CD4-positive, alpha-beta T cell treated with Interleukin-15 for 1 hour (primary cell): ENCODE data around the gene UBE3A.

Experiments
- DNase-seq: peaks from one replicate; pipeline ENCODE4 v3.0.0-alpha.2; 2020

The UBE3A gene

DNA sequence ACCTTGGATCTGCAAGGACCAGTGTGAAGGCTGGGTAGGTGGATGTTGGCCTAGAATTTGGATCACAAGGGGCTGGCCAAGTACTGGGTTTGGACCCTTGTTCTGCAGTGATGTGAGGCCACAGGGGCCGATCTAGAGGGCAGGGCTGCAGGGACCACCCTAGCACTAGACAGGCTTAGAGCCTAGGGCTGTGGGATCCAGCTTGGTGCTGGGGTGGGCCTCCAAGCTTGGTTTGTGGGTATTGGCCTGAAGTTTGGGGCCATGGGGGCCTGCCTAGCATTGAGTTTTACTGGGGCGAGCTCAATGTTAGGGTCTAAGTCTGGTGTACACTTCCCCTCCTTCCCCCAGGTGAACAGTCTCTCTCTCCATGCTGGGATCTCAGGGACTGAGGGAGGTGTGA, 36.5 kb downstream of the UBE3A start:
- no peak for DNase-seq

DNA sequence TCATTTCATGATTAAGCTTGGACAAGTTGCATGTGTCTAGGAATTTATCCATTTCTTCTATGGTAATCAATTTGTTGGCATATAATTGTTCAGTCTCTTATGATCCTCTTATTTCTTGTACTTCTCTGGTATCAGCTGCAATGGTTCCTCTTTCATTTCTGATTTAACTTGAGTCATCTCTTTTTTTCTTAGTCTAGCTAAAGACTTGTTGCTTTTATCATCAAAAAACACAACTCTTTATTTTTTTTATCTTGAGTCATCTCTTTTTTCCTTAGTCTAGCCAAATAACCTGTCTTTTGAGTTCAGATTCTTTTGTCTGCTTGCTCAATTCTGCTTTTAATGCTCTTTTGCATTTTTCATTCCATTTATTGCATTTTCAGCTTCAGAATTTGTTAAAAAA, 37.3 kb downstream of the UBE3A start:
- no peak for DNase-seq

GRCh38 chr15:25397100-25397499, 41.7 kb downstream of the UBE3A start:
- no peak for DNase-seq

- no peak for DNase-seq
Observed at GRCh38 chr15:25394898-25395297, 43.9 kb downstream of the UBE3A start.

- no peak for DNase-seq
Observed at GRCh38 chr15:25392806-25393205, 46.0 kb downstream of the UBE3A start.

DNA sequence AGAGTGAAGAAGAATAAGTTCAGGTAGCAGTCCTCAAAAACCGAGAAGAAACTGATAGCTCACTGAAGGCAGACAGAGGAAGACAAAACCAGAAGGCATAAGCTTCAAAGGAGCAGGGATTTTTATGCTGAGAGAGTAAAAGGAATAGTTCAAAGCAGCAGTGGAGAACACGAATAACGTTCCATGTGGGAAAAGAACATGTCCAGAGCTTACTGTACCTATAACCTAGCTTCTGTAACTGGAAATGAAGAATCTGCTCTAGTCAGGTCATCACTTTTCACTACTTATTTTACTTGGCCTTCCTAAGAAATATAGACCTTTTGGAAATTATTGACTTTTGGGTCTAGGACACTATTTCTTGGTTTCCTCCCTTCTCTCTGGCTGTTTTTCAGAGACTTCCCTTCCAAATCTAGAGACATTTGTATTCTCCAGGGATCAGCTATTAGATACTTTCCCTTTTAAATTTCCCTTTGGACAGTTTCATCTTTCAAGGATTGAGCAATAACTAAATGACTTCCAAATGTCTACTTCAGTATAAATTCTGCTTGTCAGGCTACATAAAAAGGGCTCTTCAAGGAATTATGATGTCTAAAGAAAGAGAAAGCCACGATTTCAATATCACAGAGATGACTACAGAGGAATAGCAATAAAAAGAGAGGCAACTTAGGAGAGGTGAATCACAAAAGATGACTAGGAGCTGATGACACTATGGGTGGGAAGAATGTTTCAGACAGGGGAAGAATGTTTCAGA, 46.7 kb downstream of the UBE3A start:
- DNase-seq: no peak

GRCh38 chr15:25385986-25386385, 52.8 kb downstream of the UBE3A start:
- DNase-seq: no peak

DNA sequence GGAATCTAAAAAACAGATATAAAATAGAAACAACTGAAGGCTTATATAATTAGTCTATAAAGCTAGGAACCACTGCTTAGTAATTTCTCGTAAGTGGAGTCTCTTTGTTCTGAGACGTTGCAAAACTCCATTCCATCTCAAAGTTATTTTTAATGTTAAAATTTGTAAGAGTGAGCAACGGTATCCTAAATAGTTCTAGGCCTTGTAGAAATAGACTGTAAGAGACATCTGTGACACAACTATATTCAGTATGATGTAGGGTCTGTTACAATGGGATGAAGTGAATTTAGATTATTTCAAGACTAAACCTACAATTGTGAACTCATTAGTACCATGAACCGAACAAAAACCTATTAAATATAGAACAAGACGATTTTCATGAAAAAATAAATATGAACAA, 57.2 kb downstream of the UBE3A start:
- no peak for DNase-seq

DNA sequence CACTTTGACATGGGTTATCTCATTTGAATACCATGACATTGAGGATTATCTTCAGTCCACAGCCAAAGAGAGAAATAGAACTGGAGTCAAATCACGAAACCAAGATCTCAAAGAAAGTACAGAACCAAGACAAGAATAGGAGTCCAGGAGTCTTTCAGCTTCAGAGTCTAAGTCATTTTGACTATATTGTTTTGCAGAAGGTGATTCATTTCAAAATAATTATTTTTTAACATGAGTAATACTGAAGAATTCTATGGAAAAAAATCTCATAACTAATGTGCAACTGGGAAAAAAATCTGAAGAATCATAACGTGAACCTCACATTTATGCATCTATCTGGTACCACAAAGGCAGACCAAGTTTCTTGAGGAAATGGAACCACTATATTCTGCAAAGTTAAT, 60.3 kb downstream of the UBE3A start:
- no peak for DNase-seq

GRCh38 chr15:25375557-25375956, 63.3 kb downstream of the UBE3A start:
- no peak for DNase-seq

DNA sequence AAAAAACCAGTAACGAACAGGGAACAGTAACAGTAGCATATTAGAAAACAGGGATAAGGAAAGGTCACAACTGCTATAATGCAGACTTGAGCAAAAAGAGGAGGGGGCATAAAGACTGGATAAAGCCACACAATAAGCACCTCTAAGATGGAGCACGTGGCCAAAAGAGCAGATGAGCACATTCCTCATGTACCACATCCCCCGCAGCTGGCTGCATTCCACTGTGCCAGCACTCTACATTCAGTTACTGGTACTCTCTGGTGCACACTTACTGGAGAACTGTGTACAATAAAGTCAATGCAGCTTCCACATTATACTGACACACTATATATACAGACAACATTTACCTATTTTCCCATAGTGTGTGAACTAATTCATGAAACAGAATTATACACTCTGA, 64.7 kb downstream of the UBE3A start:
- no peak for DNase-seq

DNA sequence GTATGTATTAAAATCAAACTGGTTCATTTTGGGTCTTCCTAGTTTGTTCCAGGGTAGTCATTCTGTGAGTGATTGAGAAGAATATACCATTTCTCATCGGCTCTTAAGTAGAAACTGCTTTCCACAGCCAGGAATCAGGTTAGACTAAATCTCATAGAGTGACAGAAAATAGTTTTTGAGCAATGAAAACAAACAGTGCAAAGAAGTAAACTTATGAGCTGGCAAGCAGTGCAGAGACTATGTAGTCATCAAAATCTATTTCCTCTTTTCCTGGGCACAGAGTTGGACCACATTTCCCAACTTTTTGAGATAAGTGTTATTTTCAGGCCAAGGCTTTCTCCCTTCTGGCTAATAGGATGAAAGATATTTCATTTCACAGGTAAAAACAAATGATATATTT, 66.5 kb downstream of the UBE3A start:
- no peak for DNase-seq

DNA sequence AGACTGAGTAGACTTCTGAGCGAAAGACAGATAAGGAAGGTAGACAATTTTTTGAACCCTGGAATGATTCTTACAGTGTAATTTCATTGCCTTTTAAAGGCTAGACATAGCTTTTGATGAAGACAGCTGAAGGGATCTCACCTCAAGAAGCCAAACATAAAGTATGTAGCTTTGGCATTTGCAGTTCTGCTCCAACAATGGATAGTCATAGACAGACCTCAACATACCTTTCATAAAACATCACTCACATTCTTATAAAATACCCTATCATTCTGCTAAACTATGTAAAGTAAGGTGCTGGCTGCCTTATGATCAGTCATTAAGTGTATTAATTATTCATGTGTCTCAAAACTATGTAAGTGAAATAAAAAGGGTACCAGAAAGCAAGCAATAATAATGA, 70.0 kb downstream of the UBE3A start:
- no peak for DNase-seq

- DNase-seq: no peak
Observed at GRCh38 chr15:25366058-25366457, 72.8 kb downstream of the UBE3A start.

GRCh38 chr15:25362545-25362944, 76.3 kb downstream of the UBE3A start:
- no peak for DNase-seq

DNA sequence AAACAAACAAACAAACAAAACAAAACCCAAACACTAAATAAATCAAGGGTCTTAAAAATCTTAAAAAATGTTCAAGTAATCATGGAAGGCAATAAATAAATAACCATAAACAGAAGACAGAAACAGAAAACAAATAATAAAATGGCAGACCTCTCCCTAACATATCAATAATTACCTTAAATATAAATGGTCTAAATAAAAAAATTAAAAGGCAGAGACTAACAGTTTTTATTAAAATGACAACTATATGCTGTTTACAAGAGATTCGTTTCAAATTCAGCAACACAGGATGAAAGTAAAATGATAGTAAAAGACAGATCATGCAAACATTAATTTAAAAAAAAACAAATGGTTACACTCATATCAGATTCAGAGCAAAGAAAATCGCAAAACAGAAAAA, 91.1 kb downstream of the UBE3A start:
- no peak for DNase-seq

- no peak for DNase-seq
Observed at GRCh38 chr15:25346371-25346770, 92.5 kb downstream of the UBE3A start.

GRCh38 chr15:25345943-25346342, 92.9 kb downstream of the UBE3A start:
- no peak for DNase-seq

DNA sequence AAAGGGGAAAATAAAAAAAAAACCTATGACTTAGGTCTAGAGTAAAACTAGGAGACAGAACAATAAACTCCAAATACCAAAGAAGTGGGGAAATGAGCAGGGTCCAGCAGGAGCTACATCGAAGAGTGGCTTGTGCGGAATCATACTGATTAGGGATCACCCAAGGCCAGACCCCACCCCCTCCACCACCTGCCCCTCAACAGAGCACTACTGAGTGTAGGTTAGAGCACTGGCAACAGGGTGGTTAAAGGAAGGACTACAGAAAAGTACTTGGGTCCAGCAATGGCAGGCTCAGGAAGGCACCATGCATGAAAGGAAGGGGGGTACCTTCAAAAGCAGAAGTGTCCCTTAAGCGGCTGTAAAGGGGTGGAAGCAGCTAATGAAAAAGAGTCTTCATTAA, 96.2 kb downstream of the UBE3A start:
- DNase-seq: no peak

- no peak for DNase-seq
Observed at GRCh38 chr15:25339431-25339830, 99.4 kb downstream of the UBE3A start.

DNA sequence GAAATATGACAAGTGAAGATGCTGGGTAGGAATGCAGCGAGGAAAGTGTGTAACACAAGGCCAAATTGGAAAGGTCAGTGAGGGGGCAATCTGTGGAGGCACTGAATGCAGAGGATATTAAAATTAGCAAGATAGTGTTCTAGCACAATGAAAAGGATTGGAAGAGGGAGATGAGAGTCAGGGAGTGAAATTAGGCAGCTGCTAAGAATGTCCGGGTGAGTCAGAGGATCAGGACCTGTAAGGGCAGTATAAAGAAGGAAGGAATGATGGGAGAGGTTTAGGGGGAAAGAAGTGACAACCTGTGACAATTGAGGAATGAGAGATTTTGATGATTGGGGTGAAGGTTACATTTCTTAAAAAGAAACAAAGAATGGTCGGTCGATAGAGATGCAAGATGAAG, 103.5 kb downstream of the UBE3A start:
- DNase-seq: no peak

GRCh38 chr15:25333049-25333448, 105.8 kb downstream of the UBE3A start:
- DNase-seq: no peak

DNA sequence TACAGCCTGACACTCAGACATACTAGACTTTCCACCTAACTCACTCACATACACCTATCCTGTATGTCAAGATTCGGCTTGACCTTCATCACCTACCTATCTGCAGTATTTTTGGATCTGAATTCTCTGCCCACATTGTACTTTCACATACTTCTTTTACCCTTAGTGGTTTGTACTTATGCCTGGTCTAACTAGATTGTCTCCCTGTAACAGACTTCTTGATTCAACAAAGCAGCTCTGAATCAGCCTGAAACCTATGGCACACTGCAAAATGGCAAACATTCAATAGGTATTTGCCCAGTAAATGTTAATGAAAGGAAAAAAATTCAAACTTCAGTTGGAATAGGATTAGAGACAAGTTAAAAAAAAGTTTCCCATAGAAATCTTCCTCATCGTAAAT, 106.5 kb downstream of the UBE3A start:
- DNase-seq: no peak

DNA sequence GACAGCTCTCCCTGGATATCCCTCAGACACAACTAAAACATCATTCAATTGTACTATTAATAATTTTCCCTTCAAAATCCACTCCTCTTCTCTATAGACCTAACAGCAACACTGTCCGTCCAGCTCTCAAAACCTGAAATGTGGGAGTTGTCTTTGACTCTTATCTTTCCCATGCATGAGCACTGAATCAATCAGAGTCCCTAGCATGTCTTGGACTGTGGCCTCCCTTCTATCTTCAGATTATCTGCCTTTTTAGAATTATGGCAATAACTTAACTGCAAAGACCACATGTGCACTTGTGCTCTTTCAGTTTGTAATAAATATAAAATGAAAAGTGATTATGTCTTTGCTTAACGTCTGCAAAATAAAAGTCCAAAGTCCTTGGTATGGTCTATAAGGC, 107.0 kb downstream of the UBE3A start:
- DNase-seq: no peak

GRCh38 chr15:25331404-25331803, 107.4 kb downstream of the UBE3A start:
- DNase-seq: no peak

DNA sequence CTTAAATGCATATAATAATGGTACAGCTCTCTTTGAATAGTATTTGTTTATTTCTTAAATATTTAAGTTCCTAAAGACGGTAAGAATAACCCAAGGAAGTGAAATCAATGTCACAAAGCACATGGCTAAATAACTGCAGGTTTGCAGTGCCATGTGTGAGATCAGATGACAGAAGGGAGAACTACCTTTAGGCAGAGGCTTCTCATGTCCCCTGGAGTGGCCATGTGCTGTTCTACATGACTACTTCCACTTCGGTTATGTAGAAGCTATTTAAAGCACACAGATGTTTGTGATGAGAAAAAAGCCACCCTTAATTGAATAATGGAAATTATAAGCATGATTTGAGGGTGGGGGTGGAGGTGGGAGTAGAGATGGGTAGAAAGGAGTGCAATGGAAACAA, 109.1 kb downstream of the UBE3A start:
- DNase-seq: no peak
